Uterus (tissue), 2 donors: ENCODE data around the gene LYPD6B.

Source experiments
- POLR2A ChIP-seq, 2 donors: fragments of 450-650 bp; IDR thresholded peaks; one replicate each; pipeline ENCODE4 v1.6.1; 2016; ENCODE audit warnings: antibody characterized with exemption in 2 of 2, mild to moderate bottlenecking in 1 of 2, moderate library complexity in 1 of 2
- TF ChIP-seq, protein P1 (sequence below), 4 experiments: fragments of 200-600 bp in 2 of 4; fragments of 450-650 bp in 2 of 4; sonication (generic) in 2 of 4; IDR thresholded peaks; one replicate each; pipeline ENCODE4 v1.5.1; 2016 to 2019; ENCODE audit warnings: antibody characterized with exemption in 4 of 4, mild to moderate bottlenecking in 2 of 4, moderate library complexity in 1 of 4

- TF ChIP-seq, protein P1, sequence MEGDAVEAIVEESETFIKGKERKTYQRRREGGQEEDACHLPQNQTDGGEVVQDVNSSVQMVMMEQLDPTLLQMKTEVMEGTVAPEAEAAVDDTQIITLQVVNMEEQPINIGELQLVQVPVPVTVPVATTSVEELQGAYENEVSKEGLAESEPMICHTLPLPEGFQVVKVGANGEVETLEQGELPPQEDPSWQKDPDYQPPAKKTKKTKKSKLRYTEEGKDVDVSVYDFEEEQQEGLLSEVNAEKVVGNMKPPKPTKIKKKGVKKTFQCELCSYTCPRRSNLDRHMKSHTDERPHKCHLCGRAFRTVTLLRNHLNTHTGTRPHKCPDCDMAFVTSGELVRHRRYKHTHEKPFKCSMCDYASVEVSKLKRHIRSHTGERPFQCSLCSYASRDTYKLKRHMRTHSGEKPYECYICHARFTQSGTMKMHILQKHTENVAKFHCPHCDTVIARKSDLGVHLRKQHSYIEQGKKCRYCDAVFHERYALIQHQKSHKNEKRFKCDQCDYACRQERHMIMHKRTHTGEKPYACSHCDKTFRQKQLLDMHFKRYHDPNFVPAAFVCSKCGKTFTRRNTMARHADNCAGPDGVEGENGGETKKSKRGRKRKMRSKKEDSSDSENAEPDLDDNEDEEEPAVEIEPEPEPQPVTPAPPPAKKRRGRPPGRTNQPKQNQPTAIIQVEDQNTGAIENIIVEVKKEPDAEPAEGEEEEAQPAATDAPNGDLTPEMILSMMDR (IDR thresholded peaks at IDR 0.05): no peak
- TF ChIP-seq POLR2A (IDR thresholded peaks at IDR 0.05): no peak
These were observed 93.8 kb downstream of the LYPD6B start for GRCh38 chr2:149132339-149132738.
